Measurements from ENCODE around the gene PAWR. TPM values are rescaled to one million over a fixed set of nuclear protein-coding genes. Genes with fewer than 3 reads are reported as not detected.

PAWR gene
- total and polyA plus RNA-seq, 2 donors (not counting 3 experiments of a cell fraction or from before 2014, with no cell fraction given), result 18.3 to 154 TPM

DNA sequence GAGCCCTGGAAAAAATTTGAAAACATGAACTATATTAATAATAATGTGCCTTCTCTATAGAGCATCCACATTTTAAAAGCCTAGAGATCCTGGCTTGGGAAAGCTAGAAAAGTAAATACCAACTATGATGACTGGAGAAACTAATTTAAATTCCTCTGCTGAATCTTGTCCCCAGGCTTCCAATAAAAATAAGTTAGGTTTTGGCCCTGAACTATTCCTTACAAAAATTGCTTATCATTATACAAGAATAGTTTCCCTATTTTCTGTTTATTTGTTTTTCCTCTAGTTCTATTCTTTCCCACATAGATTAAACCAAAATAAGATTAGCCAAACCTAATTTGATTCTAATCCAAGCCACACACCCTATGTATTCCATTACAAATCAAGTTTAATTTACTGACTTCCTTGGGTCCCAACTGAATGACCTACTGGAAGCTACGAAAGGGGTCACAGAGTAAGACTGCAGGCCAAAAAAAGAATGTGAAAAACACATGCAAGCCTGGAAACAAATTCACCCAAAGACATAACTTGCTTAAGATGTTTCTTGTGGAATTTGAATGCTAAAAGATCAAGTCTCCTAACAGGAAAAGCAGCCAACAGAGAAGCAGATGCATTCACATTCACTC, 133.0 kb downstream of the PAWR start:
- no peak overlapping the region for H2AFZ ChIP-seq (ENCODE audit: low read depth, low read length)
- no peaks in the 10 kb centered on the region for H4K20me1 ChIP-seq (replicated peaks; ENCODE audit: control insufficient read depth, extremely low read depth, insufficient read depth, low read length)
- H3K9me3 ChIP-seq (replicated peaks; ENCODE audit: control insufficient read depth, insufficient read depth, low read length), result peaks cover 3% of the 10 kb centered on the region
- H3K9ac ChIP-seq (replicated peaks; ENCODE audit: extremely low read depth, insufficient read depth, low read length), result peak overlapping the region; percentile 8
- no peak for TF ChIP-seq POLR2A (IDR thresholded peaks at IDR 0.05; ENCODE audit: low read depth, low read length)
- TF ChIP-seq, protein P1, sequence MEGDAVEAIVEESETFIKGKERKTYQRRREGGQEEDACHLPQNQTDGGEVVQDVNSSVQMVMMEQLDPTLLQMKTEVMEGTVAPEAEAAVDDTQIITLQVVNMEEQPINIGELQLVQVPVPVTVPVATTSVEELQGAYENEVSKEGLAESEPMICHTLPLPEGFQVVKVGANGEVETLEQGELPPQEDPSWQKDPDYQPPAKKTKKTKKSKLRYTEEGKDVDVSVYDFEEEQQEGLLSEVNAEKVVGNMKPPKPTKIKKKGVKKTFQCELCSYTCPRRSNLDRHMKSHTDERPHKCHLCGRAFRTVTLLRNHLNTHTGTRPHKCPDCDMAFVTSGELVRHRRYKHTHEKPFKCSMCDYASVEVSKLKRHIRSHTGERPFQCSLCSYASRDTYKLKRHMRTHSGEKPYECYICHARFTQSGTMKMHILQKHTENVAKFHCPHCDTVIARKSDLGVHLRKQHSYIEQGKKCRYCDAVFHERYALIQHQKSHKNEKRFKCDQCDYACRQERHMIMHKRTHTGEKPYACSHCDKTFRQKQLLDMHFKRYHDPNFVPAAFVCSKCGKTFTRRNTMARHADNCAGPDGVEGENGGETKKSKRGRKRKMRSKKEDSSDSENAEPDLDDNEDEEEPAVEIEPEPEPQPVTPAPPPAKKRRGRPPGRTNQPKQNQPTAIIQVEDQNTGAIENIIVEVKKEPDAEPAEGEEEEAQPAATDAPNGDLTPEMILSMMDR (IDR thresholded peaks at IDR 0.05; ENCODE audit: extremely low read depth in 1 of 2, insufficient read depth in 1 of 2, low read depth in 1 of 2, low read length in 2 of 2), result no peak
- TF ChIP-seq FOS (IDR thresholded peaks at IDR 0.05; ENCODE audit: borderline replicate concordance, insufficient read depth, low read length), result no peak
- no peak for TF ChIP-seq JUN (IDR thresholded peaks at IDR 0.05; ENCODE audit: borderline replicate concordance, insufficient read depth, insufficient read length, low read depth)
- H3K27me3 ChIP-seq (ENCODE audit: control insufficient read depth in 2 of 2, insufficient read depth in 2 of 2, low read length in 2 of 2), result no peaks in the 10 kb centered on the region
- H3K4me1 ChIP-seq (ENCODE audit: control insufficient read depth, extremely low read depth, insufficient read depth, low read length), result peaks cover 50% of the 10 kb centered on the region
- dilution Hi-C loops (cut with MboI; ENCODE audit: extremely low pct_ligation_motif_present, low sequenced_read_pairs) (no loop called here), intact Hi-C loops (cut with micrococcal nuclease) (loop anchor here (1.0 to 10.0 kb wide), 2 partner anchors 132 to 287 kb away; partner anchors contain the start of gene PAWR)
- no TSS peak for BruUV-seq (replicated peaks)
- H3K9me1 ChIP-seq (replicated peaks; ENCODE audit: control insufficient read depth, extremely low read depth, insufficient read depth, low read length), result no peaks in the 10 kb centered on the region
- no peak overlapping the region for H3K27ac ChIP-seq (ENCODE audit: insufficient read depth, low read depth, low read length)
- DNase-seq (ENCODE audit: low read depth, low spot score), result no peak
- no peak overlapping the region for H3K4me3 ChIP-seq (replicated peaks in 1 of 3; ENCODE audit: insufficient read depth in 1 of 3, low read depth in 1 of 3, low read length in 3 of 3)
- peak overlapping the region; percentile 6 for H3K4me2 ChIP-seq (ENCODE audit: insufficient read depth, low read length)
- no peaks in the 10 kb centered on the region for H3K79me2 ChIP-seq (ENCODE audit: control insufficient read depth, insufficient read depth, low read length)
- POLR2A ChIA-PET, result no interaction called here
- FAIRE-seq, result no peak
- peaks cover 0 to 5% of the 10 kb centered on the region in 2 experiments for H3K36me3 ChIP-seq (ENCODE audit: control insufficient read depth in 2 of 2, extremely low read depth in 1 of 2, insufficient read depth in 2 of 2, low read length in 2 of 2)
- CTCF ChIA-PET, result interaction anchor here (0.9 to 2.0 kb wide), 5 partner anchors 9 to 630 kb away, joined by 3 to 5 read pairs (median 4); partner anchors contain the start of gene PAWR

Measured in endothelial cell of umbilical vein (primary cell).